Measurements from ENCODE around the gene TBX15.

DNA sequence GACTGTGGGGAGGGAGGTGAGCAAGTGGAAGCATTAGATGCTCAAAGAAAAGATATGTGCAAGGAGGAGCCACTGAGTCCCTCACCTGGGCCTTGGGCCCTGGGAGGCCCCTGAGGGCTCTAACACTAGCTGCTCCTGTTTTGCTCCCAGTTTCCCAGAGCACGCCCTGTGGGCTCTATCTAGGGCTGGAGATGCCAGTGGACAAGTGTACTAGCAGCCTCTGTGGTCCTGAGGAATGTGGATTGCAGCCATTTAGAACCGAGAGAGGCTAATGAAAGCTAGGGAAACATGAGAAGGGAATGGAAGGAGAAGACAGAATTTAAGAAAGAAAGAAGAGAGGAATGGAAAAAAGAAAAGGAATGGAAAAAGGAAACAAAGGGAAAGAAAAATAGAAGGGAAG, 10.0 kb upstream of the TBX15 start:
- TF ChIP-seq EZH2 (IDR thresholded peaks at IDR 0.05) (no peak), EZH2phosphoT487 (IDR thresholded peaks at IDR 0.05) (no peak)
- TF ChIP-seq, protein P1, sequence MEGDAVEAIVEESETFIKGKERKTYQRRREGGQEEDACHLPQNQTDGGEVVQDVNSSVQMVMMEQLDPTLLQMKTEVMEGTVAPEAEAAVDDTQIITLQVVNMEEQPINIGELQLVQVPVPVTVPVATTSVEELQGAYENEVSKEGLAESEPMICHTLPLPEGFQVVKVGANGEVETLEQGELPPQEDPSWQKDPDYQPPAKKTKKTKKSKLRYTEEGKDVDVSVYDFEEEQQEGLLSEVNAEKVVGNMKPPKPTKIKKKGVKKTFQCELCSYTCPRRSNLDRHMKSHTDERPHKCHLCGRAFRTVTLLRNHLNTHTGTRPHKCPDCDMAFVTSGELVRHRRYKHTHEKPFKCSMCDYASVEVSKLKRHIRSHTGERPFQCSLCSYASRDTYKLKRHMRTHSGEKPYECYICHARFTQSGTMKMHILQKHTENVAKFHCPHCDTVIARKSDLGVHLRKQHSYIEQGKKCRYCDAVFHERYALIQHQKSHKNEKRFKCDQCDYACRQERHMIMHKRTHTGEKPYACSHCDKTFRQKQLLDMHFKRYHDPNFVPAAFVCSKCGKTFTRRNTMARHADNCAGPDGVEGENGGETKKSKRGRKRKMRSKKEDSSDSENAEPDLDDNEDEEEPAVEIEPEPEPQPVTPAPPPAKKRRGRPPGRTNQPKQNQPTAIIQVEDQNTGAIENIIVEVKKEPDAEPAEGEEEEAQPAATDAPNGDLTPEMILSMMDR (IDR thresholded peaks at IDR 0.05), result no peak
